GM19035 (cell line): Measurements from ENCODE around the gene BMP10.

Source experiments
- ATAC-seq: cut with Tn5 transposase; IDR thresholded peaks from one replicate; pipeline ENCODE4 v1.9.1; 2021; ENCODE audit not compliant: unreplicated experiment

Gene BMP10, protein sequence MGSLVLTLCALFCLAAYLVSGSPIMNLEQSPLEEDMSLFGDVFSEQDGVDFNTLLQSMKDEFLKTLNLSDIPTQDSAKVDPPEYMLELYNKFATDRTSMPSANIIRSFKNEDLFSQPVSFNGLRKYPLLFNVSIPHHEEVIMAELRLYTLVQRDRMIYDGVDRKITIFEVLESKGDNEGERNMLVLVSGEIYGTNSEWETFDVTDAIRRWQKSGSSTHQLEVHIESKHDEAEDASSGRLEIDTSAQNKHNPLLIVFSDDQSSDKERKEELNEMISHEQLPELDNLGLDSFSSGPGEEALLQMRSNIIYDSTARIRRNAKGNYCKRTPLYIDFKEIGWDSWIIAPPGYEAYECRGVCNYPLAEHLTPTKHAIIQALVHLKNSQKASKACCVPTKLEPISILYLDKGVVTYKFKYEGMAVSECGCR

DNA sequence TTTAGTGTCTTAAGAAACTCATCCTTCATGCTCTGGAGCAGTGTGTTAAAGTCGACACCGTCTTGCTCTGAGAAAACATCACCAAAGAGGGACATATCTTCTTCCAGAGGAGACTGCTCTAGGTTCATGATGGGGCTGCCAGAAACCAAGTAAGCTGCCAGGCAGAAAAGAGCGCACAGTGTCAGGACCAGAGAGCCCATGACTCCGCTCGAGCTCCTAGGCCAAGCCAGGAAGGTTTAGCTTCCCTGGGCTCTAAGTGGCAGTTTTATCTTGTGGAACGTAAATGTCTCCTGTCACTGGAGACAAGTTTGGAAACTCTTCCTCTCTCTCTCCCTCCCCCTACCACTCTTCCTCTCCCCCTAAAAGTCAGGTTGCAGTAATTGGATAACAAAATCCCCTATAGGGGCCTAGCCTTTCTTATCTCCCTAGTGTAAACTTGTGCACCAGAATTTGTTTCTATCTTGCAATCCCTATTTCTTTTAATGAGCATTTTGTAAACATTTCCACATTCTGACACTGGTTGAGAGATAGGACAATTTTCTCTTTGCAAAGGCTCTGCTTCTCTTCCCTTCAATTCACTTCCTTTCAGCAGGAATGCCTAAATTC lies at the start of gene BMP10:
TSS of gene BMP10 (minus strand) at position 239 of the 606 bp plus-strand sequence. CDS start at position 200, 39 bp downstream.
- no peak for ATAC-seq

DNA sequence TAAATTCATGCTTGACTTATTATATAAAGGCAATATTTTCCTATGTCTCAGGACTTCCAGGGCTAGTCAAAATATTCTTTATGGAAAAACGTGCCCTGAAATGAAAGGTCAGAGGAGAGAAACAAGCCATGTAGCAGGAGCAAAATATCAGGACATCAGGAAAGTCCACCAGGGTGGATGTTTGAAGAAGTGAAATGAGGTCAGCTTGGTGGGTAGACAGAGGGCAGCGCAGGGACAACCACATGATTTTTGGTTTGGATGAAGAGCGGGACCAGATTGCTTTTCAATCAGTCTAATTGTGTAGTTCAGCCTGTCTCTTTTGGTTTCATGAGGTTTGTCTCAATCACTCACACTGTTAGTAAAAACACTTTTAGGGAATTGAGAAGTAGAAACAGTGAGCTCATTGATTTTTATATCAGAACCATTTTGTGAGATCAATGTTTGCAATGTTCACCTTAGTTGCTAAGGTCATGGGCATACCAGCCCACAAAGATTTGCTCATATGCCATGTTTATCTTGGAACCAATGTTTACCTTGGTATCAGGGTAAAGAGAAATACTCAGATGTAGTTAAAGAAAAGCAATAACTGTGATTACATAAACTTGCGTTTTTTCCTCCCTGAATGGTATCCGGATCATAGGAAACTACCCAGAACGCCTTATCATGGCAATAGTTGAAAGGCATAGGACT lies 49.4 kb upstream of the BMP10 start:
- ATAC-seq: no peak

DNA sequence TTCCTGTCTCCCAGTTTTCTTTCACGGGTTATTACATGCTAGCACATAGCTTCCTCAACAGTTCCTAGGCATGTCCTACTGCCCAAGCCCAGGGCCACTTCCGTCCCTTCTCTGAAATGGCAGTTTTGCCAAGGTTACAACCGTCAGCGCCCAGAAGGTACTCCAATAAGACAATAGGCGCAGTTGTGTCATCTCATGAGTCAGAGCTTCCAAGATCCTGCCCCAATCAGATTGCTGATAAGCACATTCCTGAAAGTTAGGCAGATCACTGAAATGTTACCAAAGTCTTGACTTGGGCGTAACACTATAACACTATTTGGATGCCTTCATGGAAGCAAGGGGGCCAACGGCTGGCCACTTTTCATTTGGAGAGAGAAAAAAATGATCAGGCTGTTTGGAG lies 47.3 kb upstream of the BMP10 start:
- no peak for ATAC-seq

DNA sequence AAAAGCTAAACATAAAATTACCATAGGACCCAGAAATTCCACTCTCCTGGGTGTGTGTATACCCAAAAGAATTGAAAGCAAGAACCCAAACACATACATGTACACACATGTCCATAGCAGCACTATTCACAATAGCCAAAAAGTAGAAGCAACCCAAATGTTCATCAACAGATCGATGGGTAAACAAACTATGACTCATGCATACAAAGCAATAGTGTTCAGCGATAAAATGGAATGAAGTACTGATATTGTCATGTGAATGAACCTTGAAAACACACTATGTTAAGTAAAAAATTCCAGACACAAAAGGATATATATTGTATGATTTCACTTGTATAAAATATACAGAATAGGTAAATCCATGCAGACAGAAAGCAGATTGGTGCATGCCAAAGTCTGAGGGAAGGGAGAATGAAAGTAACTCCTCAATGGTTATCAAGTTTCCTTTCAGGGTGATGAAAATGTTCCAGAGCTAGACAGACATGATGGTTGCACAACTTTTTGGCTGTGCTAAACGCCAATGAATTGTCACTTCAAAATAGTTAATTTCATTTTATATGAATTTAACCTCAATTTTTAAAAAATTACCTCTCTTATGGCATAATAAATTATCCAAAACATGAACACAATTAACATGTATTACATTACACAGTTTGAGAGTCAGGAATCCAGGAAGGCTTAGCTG lies 46.0 kb upstream of the BMP10 start:
- ATAC-seq: no peak

DNA sequence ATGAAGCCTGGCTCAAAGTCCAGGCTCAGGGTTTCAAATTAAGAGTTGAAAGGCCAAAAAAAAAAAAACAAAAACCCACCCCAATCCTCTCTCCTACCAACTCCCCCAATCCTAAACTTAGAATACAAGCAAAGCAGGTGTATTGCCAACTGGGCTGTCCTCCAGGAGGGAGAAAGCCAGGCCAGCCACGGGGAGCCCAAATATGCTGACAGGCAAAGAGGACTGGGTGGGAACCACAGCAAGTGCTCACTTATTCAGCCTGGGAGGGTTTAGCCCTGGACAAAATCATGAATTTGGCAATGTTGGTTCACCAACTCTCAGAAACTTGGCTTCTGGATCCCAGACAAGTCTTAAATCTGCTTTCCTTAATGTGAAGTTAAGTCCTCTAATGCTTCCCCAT lies 45.0 kb upstream of the BMP10 start:
- no peak for ATAC-seq

DNA sequence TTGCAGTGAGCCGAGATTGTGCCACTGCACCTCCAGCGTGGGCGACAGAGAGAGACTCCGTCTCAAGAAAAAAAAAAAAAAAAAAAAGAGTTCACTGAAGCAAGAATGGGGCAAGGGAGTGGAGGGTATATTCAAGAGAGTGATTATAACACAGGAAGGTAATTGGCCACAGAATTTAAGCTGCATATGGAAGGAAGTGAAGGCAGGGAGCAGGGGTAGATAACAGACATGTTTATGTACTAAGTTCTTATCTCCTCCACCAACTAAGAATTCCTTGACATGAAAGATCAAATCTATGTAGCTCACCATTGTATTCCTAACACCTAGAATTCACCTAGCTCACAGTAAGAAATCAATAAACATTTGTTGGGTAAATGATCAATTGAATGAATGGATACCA lies 44.2 kb upstream of the BMP10 start:
- ATAC-seq: no peak

DNA sequence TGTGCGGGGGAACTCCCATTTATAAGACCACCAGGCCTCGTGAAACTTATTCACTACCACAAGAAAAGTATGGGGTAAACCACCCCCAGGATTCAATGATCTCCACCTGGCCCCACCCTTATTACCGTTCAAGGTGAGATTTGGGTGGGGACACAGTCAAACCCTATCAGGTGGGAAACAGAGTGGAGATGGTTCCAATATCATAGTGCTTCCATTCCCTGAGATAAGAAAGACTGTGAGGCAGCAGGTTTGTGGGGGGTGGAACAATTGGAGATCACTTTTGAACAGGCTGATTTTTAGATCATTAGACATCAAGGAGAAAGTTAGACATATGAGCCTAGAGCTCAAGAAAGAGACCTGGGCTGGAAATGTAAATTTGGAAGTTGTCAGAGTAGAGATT lies 42.2 kb upstream of the BMP10 start:
- ATAC-seq: no peak

DNA sequence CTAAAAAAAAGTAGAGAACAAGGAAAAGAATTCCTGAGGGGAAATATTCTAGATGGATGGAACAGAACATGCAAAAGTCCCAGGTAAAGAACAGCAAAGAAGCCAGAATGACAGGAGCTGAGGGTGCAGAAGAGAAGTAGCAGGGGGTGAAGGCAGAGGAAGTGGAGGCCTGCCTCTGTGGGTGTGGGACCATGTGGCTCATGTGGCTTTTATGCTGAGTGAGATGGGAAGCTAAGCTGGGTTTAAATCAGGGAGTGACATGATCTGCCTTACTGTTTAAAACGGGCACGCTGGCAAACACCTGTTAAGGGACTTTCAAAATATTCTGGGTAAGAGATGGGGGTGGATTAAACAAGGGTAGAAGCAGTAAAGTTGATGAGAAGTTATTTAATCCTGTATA lies 41.5 kb upstream of the BMP10 start:
- no peak for ATAC-seq

DNA sequence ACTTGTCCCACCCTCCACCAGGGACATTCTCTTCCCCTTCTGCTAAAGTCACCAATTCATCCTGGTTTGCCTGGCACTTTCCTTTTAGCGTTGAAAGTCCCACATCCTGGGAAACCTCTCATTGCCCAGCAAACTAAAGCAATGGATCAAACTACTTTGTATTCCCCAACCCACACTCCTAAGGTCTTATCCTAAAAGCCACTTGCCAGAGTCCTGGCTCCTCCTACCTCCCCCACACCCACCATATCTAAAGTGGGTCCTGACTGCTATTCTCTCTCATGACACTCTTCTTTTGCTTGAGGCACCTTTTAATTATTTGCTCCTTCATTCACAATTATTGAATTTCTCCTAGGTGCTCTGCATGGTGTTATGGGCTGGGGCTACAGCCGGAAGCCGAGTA lies 40.9 kb upstream of the BMP10 start:
- no peak for ATAC-seq

DNA sequence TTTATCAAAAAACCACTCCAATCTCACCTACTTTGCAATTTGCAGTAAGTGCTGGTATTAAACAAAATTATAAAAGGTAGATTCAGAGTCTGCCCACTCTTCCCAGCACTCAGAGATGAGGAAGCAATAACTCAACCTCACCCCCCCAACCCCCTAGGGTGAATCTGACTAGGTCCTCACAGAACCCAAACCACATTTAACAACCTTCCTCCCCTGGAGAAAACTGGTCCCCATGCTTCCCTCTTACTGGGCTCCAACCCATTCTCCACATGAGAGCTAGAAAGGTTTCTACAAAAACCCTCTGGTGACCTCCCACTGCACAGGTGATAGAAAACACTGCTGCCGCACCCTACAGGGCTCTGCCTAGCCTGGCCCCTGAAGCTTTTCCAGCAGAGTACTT lies 40.5 kb upstream of the BMP10 start:
- no peak for ATAC-seq

DNA sequence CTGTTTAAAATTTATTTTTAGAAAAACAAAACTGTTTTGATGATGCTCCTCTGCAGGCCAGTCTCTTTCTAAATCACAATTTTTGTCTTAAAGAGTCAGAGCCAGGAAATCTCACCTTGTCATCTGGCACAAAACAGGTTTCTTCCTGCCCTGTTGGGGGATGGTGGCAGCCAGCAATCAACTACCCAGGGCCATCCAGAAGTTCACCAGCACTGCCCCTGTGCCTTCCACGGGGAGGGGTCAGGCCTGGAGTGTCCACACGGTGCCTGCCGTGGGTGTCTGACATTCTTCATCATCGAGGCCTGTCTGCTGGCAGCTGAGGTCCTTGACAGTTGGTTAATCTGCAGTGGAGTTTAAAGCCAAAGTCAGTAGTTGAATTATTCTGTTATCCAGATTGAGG lies 40.0 kb upstream of the BMP10 start:
- no peak for ATAC-seq

DNA sequence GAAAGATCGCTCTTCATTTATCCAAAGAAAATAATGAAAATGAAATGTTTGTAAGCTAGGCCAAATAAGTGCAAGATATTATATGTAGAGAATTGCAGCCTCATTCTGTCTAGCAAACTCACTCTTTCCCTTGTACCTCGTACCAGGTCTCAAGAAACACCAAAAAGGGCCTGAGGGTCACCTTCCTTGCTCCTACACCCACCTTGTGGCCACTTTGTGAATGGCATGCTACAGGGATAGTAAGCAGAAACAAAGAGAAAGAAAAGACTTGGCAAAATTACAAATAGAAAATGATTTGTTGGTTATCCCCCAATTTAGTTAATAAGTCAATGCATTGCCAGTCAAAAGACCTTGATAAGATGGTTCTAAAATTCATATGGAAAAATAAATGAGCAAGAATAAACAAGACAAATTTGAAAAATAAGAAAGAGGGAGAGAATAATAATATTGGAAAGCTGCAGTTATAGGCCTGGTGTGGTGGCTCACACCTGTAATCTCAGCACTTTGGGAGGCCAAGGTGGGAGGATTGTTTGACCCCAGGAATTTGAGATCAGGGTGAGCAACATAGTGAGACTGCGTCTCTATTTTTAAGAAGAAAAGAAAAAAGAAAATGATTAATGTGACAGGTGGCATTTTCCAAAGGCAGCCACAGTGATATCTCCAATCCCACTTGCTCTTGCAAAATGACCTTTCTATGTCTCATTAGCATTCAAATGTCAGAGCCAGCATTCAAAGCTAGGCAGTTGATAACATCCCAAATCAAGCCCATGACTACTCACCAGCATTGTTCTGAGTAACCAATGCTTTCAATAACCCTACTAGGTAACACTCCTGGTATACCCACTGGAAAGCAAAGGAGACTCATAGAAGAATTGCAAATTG lies 38.8 kb upstream of the BMP10 start:
- peak; percentile 51 for ATAC-seq

DNA sequence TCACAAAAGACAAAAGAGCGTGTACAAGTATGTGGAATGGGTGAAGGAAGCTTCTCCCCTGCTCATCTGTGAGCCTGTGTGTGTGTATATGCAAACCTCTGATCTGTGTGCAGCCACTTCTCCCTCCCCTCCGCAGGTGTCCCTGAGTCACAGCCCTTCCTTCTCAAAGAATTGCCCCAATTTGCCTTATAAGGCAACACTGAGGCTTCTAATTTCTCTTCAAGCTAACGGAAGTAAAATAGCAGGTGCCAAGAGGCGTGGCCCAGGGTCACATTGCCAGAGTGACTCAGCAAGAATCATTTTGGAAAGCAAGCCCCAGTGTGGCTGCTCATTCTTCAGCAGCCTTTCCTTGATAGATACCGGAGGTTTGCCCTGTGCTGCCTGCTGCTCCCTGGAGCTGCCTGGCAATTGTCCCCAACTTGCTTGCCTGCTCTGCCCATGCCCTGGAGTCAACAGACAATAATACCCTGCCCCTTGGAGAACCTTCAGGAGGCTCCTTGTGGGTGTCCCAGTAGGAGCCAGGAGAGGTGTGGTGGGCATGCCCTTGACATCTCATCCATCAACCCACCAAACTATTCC lies 37.3 kb upstream of the BMP10 start:
- ATAC-seq: peak; percentile 95

DNA sequence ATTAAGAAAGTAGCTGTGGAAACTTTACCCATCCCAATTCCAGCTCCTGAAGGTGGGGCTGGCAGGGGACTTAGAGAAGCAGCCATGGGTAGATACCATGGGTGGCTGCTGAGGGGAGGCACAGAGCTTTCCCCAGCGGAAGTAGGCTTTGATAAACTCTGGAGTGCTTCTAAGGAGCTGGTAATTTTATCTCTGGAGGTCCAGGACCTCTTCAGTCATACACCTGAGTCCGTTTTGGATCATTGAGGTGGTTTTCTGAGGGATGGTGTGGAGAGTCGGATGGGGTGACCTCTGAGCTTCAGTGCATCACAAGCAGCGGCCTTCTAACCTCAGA lies 36.7 kb upstream of the BMP10 start:
- ATAC-seq: peak; percentile 25

DNA sequence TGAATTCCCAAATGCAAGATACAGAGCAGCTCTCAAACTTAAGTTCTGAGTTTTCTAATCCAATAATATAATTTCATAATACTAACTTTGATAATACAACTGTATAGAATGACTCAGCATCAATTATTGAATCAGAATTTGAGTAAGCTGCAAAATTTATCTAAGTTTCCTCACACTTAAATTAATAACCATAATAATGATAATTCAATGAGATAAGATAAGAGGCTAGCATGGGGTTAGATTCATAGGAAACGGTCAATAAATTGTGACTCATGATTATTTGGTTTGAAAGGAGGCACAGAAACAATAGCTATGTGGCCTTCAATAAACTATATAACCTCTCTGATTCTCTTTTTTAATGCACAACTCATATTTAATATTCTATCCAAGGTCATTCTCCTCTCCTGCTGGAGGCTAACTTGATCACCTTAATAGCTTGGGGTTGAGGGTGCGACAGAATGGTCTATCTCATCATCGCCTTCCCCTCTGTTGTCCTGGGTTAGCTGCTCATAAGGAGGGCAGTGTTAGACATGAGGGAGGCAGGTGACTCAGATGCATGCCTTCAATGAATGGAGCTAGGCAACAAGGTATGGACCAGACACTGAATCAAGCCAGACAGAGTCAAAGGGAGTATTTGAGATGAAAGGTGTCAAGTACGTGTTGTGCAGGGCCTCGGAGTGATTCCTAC lies 36.2 kb upstream of the BMP10 start:
- ATAC-seq: no peak

DNA sequence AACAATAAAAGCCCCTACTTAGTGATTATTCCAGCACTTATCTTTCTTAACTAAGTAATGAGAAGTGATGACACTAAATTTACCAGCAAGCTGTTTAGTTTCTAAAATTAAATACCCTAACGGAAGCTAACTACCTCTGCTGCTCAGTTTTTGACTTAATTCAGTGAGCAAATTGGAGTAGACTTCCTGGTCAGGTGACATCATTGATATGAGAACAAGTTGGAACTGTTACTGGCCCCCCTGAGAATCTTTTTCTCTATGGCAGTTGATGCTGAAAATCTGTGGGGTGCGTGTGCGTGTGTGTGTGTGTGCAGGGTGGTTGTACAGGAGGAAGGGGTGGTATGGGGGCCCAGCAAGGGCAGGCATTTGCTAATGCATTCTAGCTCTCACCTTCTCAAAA lies 35.5 kb upstream of the BMP10 start:
- no peak for ATAC-seq

DNA sequence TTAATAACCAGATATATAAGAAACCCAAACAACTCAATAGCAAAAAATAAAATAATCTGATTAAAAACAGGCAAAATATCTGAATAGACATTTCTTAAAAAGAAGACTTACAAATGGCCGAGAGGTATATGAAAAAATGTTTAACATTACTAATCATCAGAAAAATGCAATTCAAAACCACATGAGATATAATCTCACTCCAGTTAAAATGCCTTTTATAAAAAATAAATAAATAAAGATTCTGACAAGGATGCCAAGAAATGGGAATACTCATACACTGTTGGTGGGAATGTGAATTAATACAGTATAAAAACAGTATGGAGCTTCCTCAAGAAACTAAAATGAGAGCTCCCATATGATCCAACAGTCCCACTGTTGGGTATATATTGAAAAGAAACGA lies 33.9 kb upstream of the BMP10 start:
- no peak for ATAC-seq

DNA sequence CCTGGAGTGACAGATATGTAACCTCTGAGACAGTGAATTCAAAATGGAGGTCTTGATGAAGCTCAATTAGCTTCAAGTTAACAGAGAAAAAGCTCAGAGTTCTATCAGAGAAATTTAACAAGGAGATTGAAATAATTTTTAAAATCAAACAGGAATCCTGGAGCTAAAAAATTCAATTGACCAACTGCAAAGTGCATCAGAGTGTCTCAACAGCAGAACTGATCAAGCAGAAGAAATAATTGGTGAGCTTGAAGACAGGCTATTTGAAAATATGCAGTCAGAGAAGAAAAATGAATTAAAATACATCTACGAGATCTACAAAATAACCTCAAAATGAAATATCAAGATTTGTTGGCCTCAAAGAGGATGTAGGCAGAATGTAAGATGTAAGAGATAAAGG lies 30.4 kb upstream of the BMP10 start:
- ATAC-seq: no peak

DNA sequence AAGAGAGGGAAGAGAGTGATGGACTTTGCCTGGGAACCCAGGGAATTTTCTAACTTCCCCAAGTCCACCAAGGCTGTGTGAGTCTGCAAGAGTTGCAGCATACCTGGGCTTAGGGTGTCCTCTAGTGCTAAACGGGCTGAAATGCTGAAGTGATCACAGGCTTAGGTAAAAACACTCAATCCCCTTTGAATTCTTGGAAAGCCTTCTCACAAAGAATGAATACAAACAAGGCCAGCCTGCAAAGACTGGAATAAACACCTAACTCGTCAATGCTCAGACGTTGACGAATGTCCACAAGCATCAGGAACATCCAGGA lies 30.0 kb upstream of the BMP10 start:
- ATAC-seq: no peak
